GM12865 (cell line): Measurements from ENCODE around the gene SF3A2.
A peak's percentile ranks its signal among the peaks of the same experiment; 100 is the strongest.

Experiments
- DNase-seq: peaks from one replicate; pipeline ENCODE4 v3.0.0; 2010; ENCODE audit warnings: low read depth
- H3K4me3 ChIP-seq: 2 replicates; pipeline ENCODE4 v1.5.1; 2011; ENCODE audit warnings: mild to moderate bottlenecking, low read depth, low read length, control low read depth
- TF ChIP-seq, protein P1 (sequence below): IDR thresholded peaks from 2 replicates; pipeline ENCODE4 v1.5.1; 2011; ENCODE audit warnings: low read length, control low read depth, low read depth, inconsistent platforms; ENCODE audit not compliant: insufficient read depth; ENCODE audit errors: missing control alignments

The SF3A2 gene

DNA sequence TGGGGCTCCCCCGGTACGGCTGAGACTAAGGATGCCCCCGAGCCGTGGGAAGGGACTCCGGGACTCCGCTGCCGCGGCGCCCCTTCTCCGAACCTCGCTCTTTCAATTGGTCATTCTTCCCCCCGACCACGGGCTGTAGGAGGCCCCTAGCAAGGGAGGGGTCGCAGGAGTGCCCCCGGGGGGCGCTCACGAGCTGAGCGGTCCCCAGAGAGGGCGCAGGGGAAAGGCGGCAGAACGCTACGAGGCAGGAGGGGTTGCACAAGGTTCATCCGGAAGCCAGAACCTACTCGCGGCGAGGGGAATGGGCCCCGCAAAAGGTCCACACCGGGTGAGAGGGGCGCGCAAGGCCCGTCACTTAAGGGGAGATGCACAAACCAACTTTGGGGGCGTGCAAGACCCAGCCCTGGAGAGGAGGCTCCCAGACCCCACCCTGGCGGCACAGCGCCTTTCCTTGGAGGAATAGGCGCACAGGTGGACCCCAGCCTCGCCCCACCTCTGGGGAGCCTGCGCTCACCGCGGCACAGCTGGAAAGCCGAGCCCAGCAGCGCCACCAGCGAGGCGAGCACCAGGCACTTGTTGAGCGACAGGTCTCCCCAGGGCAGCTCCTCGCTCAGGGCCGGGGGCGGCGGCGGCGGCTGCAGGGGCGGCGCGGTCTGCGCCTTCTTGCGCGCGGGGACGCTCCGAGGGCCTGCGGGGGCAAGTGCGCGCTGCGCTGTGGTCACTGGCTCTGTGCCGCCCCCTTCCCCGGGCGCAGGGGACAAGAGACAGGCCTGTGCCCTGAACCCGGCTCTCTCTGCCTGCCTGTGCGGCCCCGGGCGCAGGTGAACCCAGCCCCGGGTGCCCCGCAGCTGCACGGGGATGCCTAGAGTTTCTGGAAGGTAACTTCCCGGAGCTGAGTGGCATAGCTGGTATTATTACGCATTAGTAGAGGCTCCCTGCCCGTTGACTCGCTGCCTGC lies 16.8 kb downstream of the SF3A2 start:
- peak; percentile 57 for DNase-seq
- H3K4me3 ChIP-seq = no peak overlapping the region; the same call in 1 of the 2 replicates
- TF ChIP-seq, protein P1, sequence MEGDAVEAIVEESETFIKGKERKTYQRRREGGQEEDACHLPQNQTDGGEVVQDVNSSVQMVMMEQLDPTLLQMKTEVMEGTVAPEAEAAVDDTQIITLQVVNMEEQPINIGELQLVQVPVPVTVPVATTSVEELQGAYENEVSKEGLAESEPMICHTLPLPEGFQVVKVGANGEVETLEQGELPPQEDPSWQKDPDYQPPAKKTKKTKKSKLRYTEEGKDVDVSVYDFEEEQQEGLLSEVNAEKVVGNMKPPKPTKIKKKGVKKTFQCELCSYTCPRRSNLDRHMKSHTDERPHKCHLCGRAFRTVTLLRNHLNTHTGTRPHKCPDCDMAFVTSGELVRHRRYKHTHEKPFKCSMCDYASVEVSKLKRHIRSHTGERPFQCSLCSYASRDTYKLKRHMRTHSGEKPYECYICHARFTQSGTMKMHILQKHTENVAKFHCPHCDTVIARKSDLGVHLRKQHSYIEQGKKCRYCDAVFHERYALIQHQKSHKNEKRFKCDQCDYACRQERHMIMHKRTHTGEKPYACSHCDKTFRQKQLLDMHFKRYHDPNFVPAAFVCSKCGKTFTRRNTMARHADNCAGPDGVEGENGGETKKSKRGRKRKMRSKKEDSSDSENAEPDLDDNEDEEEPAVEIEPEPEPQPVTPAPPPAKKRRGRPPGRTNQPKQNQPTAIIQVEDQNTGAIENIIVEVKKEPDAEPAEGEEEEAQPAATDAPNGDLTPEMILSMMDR = peak; percentile 48

DNA sequence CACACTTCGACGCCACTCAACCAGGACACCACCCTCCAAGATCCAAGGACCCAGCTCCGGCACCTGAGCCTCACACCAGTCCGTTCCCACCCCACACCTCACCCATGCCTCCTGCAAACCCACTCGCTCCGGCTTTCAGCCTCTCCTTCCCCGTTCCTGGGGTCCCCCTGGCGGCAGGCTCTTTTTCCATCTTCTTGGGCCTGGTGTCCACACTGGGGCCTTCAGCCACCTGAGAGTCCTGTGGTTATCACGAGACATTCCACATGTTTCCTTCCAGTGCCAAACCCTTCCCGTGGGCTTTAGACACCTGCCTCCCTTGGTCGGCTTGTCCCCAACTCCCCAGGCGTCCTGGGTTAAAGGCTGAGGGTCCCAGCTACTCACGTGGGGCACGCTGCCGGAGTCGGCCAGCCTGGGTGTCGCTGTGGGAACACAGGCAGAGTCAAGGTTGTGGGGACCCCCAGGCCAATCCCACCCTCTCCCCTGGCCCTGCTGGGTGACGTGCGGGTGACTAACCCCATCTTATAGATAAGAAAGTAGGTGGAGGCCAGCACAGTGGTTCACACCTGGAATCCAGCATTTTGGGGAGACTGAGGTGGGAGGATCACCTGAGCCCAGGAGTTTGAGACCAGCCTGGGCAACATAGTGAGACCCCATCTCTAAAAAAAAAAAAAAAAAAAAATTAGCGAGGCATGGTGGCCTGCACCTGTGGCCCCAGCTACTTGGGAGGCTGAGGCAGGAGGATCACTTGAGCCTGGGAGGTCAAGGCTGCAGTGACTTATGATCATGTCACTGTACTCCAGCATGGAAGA lies 17.6 kb downstream of the SF3A2 start:
- TF ChIP-seq, protein P1 = peak; percentile 8
- DNase-seq = no peak
- no peak overlapping the region for H3K4me3 ChIP-seq

DNA sequence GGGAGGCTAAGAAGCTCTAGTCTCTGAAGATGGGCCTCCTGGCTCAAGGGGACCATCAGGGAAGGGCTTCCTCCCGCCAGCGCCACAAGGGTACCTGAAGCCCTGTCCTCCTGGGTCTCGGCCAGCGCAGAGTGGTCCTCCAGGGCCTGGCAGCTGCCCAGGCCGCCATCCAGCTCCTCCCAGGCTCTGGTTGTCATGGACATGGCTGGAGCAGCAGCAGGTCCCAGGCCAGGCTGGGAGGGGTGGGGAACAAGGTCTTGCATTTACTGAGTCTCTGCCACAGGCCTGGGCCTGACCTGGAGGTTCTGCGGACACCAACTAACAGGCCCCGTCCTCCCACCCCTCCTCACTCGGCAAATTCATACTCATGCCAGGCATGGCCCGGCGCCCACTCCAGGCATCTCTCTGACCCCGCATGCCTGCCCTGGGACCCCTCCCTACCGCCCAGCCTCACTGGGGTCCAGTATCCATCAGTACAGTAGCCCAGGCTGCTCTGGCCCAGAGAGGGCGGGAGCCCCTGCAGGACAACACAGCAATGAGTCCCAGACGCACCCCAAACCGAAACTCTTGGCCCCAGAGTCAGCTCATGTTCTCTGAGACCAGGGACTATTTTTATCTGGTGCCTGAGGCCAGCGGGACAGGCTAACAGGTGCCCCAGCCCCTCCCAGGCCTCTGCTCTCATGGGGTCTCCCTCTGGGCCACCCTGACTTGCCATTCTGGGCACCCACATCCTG lies 18.7 kb downstream of the SF3A2 start:
- H3K4me3 ChIP-seq = no peak overlapping the region
- TF ChIP-seq, protein P1 = no peak
- no peak for DNase-seq

DNA sequence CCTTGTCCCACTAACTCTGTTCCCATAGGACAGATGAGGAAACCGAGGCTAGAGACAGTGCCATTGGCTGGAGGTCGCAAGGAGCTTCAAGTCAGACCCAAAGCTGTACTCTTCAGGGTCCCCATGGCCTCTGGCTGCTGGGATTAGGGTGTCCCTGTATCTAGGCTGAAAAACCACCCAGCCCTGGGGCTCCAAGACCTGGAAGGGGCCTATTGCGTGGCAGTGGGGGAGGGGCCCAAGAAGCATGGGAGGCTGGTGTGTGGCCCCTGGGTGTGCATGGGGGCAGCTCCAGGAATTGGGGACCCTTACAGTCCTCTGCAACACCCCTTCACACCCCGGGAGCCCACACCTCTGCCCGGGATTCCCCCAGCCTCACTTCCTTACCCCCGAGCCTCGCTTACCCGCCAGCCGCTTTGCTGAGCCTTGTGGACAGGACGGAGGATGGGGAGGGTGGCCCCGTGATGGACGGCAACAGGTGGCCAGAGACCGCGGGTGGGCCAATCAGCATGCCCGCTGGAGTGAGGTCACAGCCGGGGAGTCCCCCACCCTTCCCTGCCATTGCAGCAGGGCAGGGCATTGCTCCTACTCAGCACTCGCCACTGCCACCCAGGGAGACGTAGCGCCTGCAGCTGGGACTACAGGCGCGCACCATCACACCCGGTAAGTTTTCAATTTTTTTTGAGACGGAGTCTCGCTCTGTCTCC lies 19.5 kb downstream of the SF3A2 start, which contains the start of gene JSRP1:
Gene JSRP1, minus strand, starts transcription at position 436 of the 704 bp plus-strand sequence. CDS start 1,103 bp downstream, outside the sequence.
- DNase-seq = no peak
- no peak within 1 kb of the TSS for H3K4me3 ChIP-seq
- TF ChIP-seq, protein P1 = no peak

DNA sequence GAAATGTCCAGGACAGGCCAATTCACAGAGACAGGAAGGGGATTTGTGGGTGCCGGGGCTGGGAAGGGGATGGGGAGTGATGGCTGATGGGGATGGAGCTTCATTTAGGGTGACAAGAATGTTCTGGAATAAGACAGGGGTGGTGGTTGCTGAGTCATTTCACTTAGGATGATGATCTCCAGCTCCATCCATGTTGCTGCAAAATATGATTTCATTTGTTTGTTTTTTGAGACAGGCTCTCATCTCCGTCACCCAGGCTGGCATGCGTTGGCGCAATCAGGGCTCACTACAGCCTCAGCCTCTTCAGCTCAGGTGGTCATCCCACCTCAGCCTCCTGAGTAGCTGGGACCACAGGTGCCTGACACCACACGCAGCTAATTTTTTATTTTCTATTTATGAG lies 22.7 kb downstream of the SF3A2 start:
- DNase-seq = no peak
- H3K4me3 ChIP-seq = no peak overlapping the region
- TF ChIP-seq, protein P1 = no peak

DNA sequence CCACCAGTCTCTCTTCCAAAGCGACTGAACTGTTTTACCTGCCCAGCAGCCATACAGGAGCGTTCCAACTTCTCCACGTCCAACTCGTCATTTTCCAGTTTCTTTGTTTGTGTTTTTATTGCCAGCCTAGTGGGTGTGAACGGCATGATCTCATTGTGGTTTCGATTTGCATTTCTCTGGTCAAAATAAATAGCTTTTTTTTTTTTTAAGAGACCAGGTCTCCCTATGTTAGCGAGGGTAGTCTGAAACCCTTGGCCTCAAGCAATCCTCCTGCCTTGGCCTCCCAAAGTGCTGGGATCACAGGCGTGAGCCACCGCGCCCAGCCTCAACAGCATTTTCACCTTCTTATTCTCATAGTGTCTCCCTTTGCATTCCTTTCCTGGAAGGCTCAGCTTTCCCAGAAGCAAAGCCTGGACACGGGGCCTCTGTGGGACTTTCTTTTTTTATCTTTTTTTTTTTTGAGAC lies 23.7 kb downstream of the SF3A2 start:
- peak; percentile 79 for DNase-seq
- no peak overlapping the region for H3K4me3 ChIP-seq
- TF ChIP-seq, protein P1 = no peak
